ENCODE results near the gene RILPL2.

RILPL2 gene

GRCh38 chr12:123450636-123451035, 14.2 kb upstream of the RILPL2 start:
- Histone ChIP-seq H3K27me3 (no peaks in the 10 kb centered on the region), H3K4me1 (no peaks in the 10 kb centered on the region), H3K4me3 (ENCODE audit: low read depth, low read length) (no peak overlapping the region), H3K36me3 (no peaks in the 10 kb centered on the region), H3K9me3 (no peaks in the 10 kb centered on the region)
- DNase-seq = no peak
- no peak for TF ChIP-seq CTCF (IDR thresholded peaks at IDR 0.05; ENCODE audit: low read depth, low read length)

- no peak for TF ChIP-seq CTCF (IDR thresholded peaks at IDR 0.05; ENCODE audit: low read depth, low read length)
- H3K9me3 ChIP-seq = no peaks in the 10 kb centered on the region
- DNase-seq = no peak
- H3K4me3 ChIP-seq (ENCODE audit: low read depth, low read length) = no peak overlapping the region
- H3K4me1 ChIP-seq = no peaks in the 10 kb centered on the region
- no peaks in the 10 kb centered on the region for H3K36me3 ChIP-seq
- H3K27me3 ChIP-seq = no peaks in the 10 kb centered on the region
These were observed 13.4 kb upstream of the RILPL2 start for GRCh38 chr12:123449856-123450255.

GRCh38 chr12:123449249-123449733, 12.8 kb upstream of the RILPL2 start:
- no peak for DNase-seq
- TF ChIP-seq CTCF (IDR thresholded peaks at IDR 0.05; ENCODE audit: low read depth, low read length) = no peak
- Histone ChIP-seq H3K9me3 (no peaks in the 10 kb centered on the region), H3K4me3 (ENCODE audit: low read depth, low read length) (no peak overlapping the region), H3K4me1 (no peaks in the 10 kb centered on the region), H3K36me3 (no peaks in the 10 kb centered on the region), H3K27me3 (no peaks in the 10 kb centered on the region)

GRCh38 chr12:123446333-123446713, 9.8 kb upstream of the RILPL2 start:
- H3K4me3 ChIP-seq (ENCODE audit: low read depth, low read length) = no peak overlapping the region
- TF ChIP-seq CTCF (IDR thresholded peaks at IDR 0.05; ENCODE audit: low read depth, low read length) = no peak
- DNase-seq = no peak

GRCh38 chr12:123445388-123446332, 9.2 kb upstream of the RILPL2 start:
- Histone ChIP-seq H3K36me3 (no peaks in the 10 kb centered on the region), H3K9me3 (no peaks in the 10 kb centered on the region), H3K4me3 (ENCODE audit: low read depth, low read length) (no peak overlapping the region), H3K27me3 (no peaks in the 10 kb centered on the region), H3K4me1 (no peaks in the 10 kb centered on the region)
- no peak for TF ChIP-seq CTCF (IDR thresholded peaks at IDR 0.05; ENCODE audit: low read depth, low read length)
- DNase-seq = no peak

More at GRCh38 chr12:123446333-123446713, 9.8 kb upstream of the RILPL2 start:
- Histone ChIP-seq H3K4me1 (no peaks in the 10 kb centered on the region), H3K36me3 (no peaks in the 10 kb centered on the region), H3K27me3 (no peaks in the 10 kb centered on the region), H3K9me3 (no peaks in the 10 kb centered on the region)
